Karpas-422 (cell line): ENCODE data around the gene MYBL2. TPM values are rescaled to one million over a fixed set of nuclear protein-coding genes. Genes with fewer than 3 reads are reported as not detected.

ENCODE experiments used
- DNase-seq: peaks from one replicate; pipeline ENCODE4 v3.0.0-alpha.2; 2015
- H2AFZ ChIP-seq: fragments of 200-600 bp; sonication (generic); 2 replicates; pipeline ENCODE4 v1.6.1; 2014; ENCODE audit warnings: antibody characterized with exemption, low read length, mixed read lengths
- H3K27ac ChIP-seq: fragments of 200-600 bp; sonication (generic); 2 replicates; pipeline ENCODE4 v1.5.1; 2014; ENCODE audit warnings: mild to moderate bottlenecking, low read length, moderate library complexity
- H3K27me3 ChIP-seq: fragments of 200-600 bp; sonication (generic); 2 replicates; pipeline ENCODE4 v1.6.1; 2014; ENCODE audit warnings: low read length, mixed read lengths
- H3K36me3 ChIP-seq: fragments of 200-600 bp; sonication (generic); 2 replicates; pipeline ENCODE4 v1.6.1; 2014; ENCODE audit warnings: low read length, mixed read lengths; ENCODE audit not compliant: insufficient read depth
- H3K4me1 ChIP-seq: fragments of 200-600 bp; sonication (generic); 2 replicates; pipeline ENCODE4 v1.6.1; 2014; ENCODE audit warnings: mild to moderate bottlenecking, low read length, mixed read lengths
- H3K4me2 ChIP-seq: fragments of 200-600 bp; sonication (generic); 2 replicates; pipeline ENCODE4 v1.6.1; 2014; ENCODE audit warnings: low read length, low read depth, mild to moderate bottlenecking; ENCODE audit not compliant: poor library complexity, severe bottlenecking
- H3K4me3 ChIP-seq: fragments of 200-600 bp; sonication (generic); 2 replicates; pipeline ENCODE4 v1.5.1; 2014; ENCODE audit warnings: mild to moderate bottlenecking, antibody characterized with exemption, low read length, mixed read lengths
- H3K79me2 ChIP-seq: fragments of 200-600 bp; sonication (generic); 2 replicates; pipeline ENCODE4 v1.6.1; 2014; ENCODE audit warnings: mild to moderate bottlenecking, low read length, mixed read lengths
- H3K9ac ChIP-seq: fragments of 200-600 bp; sonication (generic); 2 replicates; pipeline ENCODE4 v1.6.0; 2014; ENCODE audit warnings: low read length
- H3K9me2 ChIP-seq: fragments of 200-600 bp; sonication (generic), shearing (Covaris generic); replicated peaks from 2 replicates; pipeline ENCODE4 v1.6.0; 2014; ENCODE audit warnings: mild to moderate bottlenecking, low read length, moderate library complexity; ENCODE audit not compliant: insufficient read depth
- H3K9me3 ChIP-seq: fragments of 300-700, 200-600 bp; sonication (generic); 2 replicates; pipeline ENCODE4 v1.6.1; 2014; ENCODE audit warnings: low read length, mixed read lengths
- H4K20me1 ChIP-seq: fragments of 200-600 bp; sonication (generic); 2 replicates; pipeline ENCODE4 v1.6.1; 2014; ENCODE audit warnings: mild to moderate bottlenecking, antibody characterized with exemption, low read length, low read depth; ENCODE audit not compliant: insufficient read depth
- total RNA-seq: library from RNA; depleted of rRNA; stranded (reverse); fragments of >200 nt; shearing (Covaris generic); gene quantifications from 2 replicates; pipeline ENCODE4 v1.2.3, GENCODE V29; 2014; ENCODE audit warnings: low replicate concordance

MYBL2 gene
- total RNA-seq, 1 experiment from 2014 or later = 18.2 TPM

DNA sequence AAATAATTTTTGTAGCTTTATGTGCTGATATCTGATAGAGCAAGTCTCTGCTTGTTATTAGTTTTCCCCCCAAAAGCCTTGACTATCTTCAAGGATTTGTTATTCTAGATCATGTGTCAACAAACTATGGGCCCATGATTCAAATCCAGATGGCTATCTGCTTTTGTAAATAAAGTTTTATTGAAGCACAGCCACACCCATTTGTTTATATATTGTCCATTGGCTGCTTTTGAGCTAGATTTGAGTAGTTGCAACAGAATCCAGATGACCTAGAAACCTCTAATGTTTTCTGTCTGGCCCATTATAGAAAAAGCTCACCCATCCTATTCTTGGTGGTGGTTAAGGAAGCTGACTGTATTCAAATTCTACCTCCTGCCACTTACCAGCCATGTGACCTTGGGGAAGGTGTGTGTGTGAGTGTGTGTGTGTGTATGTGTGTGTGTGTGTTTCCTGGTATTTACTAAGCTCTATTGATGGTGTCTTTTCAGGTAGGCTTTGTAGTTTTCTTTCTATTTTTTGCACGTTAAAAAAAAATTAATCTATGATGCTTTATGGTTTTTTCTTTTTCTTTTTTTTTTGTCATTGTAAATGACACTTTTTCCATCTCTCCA lies 61.2 kb downstream of the MYBL2 start:
- Histone ChIP-seq H3K4me2 (no peak overlapping the region), H3K27me3 (no peaks in the 10 kb centered on the region), H4K20me1 (no peaks in the 10 kb centered on the region), H3K4me3 (no peak overlapping the region), H3K36me3 (no peaks in the 10 kb centered on the region), H3K4me1 (peaks cover 10% of the 10 kb centered on the region), H3K9ac (no peak overlapping the region), H3K9me3 (no peaks in the 10 kb centered on the region), H3K27ac (no peak overlapping the region), H3K79me2 (no peaks in the 10 kb centered on the region), H2AFZ (no peak overlapping the region), H3K9me2 (no peaks in the 10 kb centered on the region)
- DNase-seq = peak; percentile 61

DNA sequence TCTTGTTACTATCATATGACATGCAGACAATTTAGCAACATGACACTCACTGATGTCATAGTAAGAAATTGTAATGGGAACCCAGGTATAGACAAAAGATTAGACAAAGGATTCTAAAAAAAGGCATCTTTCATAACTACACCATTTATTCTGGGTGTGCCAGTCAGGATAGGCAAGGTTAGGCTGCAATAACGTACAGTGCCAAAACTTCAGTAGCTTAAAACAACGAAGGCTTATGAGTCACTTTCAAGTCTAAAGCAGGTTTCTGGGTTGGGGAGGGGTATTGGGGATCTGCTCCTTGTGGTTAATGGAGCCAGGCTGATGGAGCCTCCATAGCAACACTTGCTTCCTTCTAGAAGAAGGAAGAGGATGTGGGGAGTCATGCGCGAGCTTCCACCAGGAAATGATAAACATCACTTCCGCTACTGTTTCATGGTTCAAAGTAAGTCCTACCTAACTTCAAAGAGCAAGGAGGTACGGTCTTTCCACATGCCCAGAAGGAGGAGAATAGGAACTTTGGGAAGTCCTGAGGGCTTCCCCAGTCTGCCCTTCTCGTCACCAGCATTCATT lies 61.9 kb downstream of the MYBL2 start:
- Histone ChIP-seq H3K9me3 (no peaks in the 10 kb centered on the region), H3K9me2 (no peaks in the 10 kb centered on the region), H3K4me3 (no peak overlapping the region), H3K27me3 (no peaks in the 10 kb centered on the region), H3K9ac (no peak overlapping the region), H3K27ac (no peak overlapping the region), H3K79me2 (no peaks in the 10 kb centered on the region), H2AFZ (no peak overlapping the region), H3K36me3 (no peaks in the 10 kb centered on the region), H3K4me1 (peaks cover 10% of the 10 kb centered on the region), H4K20me1 (no peaks in the 10 kb centered on the region), H3K4me2 (no peak overlapping the region)
- no peak for DNase-seq

DNA sequence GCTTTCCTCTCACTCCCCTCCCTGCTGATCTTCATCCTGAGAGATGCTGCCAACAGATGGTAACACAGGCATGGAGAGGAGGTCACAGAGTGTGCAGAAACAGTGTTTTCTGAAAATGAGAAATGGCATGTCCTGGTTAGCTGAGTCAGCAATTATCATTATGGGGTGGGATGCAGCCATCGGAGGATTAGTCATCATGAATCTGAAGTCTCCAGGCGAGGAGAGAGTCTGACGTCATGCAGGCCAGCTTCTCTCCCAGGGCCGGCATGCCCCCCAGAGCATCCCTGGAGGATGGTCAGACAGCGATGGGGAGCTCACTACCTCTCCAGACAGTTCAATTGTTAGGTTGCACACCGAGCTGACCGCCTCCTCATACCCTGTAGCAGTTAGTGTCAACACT lies 64.6 kb downstream of the MYBL2 start:
- no peak for DNase-seq
- no peaks in the 10 kb centered on the region for H3K79me2 ChIP-seq
- no peaks in the 10 kb centered on the region for H3K27me3 ChIP-seq
- no peak overlapping the region for H3K9ac ChIP-seq
- H3K27ac ChIP-seq = no peak overlapping the region
- H3K9me3 ChIP-seq = no peaks in the 10 kb centered on the region
- H2AFZ ChIP-seq = no peak overlapping the region
- H3K9me2 ChIP-seq = no peaks in the 10 kb centered on the region
- no peak overlapping the region for H3K4me3 ChIP-seq
- H3K36me3 ChIP-seq = no peaks in the 10 kb centered on the region
- H3K4me1 ChIP-seq = peaks cover 10% of the 10 kb centered on the region
- H4K20me1 ChIP-seq = no peaks in the 10 kb centered on the region
- H3K4me2 ChIP-seq = no peak overlapping the region

DNA sequence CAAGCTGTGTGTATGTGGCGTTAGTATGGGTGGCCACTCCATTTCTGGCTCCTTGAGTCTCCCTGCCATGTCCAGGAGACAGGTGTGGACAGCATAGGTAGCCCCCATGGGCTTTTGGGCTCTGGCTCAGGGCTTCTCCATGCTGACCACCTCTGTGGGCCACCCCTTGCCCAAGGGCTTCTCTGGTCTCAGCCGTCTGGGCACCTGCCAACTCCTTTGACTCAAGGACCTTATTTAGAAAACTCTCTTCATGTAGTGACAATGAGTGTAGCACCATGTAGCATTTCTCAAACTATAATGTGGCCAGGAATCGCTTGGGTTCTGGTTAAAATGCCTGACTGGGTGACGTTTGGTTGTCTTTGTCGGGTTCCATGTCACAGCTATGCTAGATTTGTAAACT lies 65.0 kb downstream of the MYBL2 start:
- no peak for DNase-seq
- Histone ChIP-seq H4K20me1 (no peaks in the 10 kb centered on the region), H3K27me3 (no peaks in the 10 kb centered on the region), H3K9ac (no peak overlapping the region), H3K79me2 (no peaks in the 10 kb centered on the region), H3K4me3 (no peak overlapping the region), H2AFZ (no peak overlapping the region), H3K4me2 (no peak overlapping the region), H3K9me3 (no peaks in the 10 kb centered on the region), H3K9me2 (no peaks in the 10 kb centered on the region), H3K36me3 (no peaks in the 10 kb centered on the region), H3K27ac (no peak overlapping the region), H3K4me1 (peaks cover 15% of the 10 kb centered on the region)

DNA sequence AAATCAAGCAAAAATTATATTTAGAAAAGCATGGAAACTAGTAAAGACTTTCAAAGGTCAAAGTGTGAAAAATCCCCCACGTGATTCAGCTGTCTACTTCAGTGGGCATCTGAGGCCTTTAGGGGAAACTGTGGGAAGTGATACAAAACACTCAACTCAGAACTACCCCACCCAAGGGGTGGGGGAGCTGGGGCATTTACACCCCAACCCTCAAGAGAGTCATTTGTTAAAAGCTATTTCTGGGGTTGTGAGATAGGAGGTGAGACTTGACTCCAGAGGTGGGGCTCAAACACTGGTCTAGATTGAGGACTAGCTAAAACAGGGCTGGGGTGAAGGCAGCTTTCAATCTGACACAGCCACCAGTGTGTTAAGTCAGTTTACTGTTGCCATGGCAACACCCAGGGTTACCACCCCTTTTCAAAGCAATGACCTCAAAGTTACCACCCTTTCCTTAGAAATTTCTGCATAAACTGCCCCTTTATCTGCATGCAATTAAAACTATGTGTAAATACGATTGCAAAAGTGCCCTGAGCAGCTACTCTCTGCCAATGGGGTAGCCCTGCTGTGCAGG lies 69.8 kb downstream of the MYBL2 start:
- no peak overlapping the region for H3K9ac ChIP-seq
- no peaks in the 10 kb centered on the region for H3K9me2 ChIP-seq
- peaks cover 6% of the 10 kb centered on the region for H3K4me1 ChIP-seq
- H3K36me3 ChIP-seq = no peaks in the 10 kb centered on the region
- no peak overlapping the region for H3K4me3 ChIP-seq
- no peaks in the 10 kb centered on the region for H3K9me3 ChIP-seq
- no peaks in the 10 kb centered on the region for H3K79me2 ChIP-seq
- no peaks in the 10 kb centered on the region for H3K27me3 ChIP-seq
- H4K20me1 ChIP-seq = no peaks in the 10 kb centered on the region
- H3K27ac ChIP-seq = no peak overlapping the region
- DNase-seq = peak; percentile 63
- no peak overlapping the region for H3K4me2 ChIP-seq
- H2AFZ ChIP-seq = no peak overlapping the region

DNA sequence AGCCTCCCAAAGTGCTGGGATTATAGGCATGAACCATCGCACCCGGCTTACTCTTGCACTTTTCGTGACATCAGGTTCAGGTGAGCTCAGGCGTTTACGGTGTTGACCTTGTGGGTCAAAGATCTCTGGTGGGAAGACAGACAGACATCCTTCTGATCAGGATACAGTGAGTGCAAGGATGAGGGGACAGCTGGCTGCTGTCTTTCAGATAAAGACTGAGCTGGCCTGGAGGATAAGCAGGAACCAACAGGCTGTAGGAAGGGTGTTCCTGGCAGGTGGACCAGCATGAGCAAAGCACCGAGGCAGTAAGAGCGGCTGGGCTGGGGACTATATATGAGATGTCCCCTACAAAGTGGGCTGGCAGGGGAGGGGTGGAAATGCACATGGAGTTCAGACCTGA lies 71.0 kb downstream of the MYBL2 start:
- DNase-seq = no peak
- peaks cover 6% of the 10 kb centered on the region for H3K4me1 ChIP-seq
- H3K27ac ChIP-seq = no peak overlapping the region

DNA sequence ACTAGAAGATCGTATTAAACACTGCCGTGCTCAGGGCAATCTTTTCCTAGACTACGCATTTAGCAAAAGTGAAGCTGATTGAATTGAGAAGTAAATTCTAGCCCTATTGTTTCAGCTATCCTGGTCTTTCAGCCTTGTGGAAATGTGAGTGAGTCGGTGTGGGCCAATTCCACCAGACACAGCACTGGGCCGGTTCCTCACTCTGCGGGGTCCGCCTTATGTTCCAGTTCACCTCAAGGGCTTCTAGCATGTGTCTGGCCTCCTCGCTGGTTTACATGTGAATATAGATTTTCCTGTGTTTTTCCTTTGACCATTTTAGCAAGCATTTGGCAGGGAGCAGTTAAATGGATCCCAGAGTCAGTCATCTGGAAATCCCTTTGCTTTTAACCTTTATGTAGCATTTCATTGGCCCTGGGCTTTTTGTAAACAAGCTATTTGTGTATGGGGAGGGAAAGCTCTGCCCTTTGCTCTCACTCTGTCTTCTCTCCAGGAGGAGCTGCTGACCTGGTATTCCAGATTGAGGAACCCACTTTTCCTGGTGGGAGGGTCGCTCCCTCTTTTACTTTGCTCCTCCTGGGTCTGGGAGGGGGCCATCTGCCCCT lies 72.3 kb downstream of the MYBL2 start:
- H3K27me3 ChIP-seq = no peaks in the 10 kb centered on the region

More for the DNA sequence above, 71.0 kb downstream of the MYBL2 start:
- no peaks in the 10 kb centered on the region for H3K9me3 ChIP-seq
- no peak overlapping the region for H3K4me3 ChIP-seq
- H2AFZ ChIP-seq = no peak overlapping the region
- H3K9me2 ChIP-seq = no peaks in the 10 kb centered on the region
- H3K27me3 ChIP-seq = no peaks in the 10 kb centered on the region
- no peaks in the 10 kb centered on the region for H4K20me1 ChIP-seq
- no peaks in the 10 kb centered on the region for H3K36me3 ChIP-seq
- H3K4me2 ChIP-seq = no peak overlapping the region
- no peak overlapping the region for H3K9ac ChIP-seq
- no peaks in the 10 kb centered on the region for H3K79me2 ChIP-seq

DNA sequence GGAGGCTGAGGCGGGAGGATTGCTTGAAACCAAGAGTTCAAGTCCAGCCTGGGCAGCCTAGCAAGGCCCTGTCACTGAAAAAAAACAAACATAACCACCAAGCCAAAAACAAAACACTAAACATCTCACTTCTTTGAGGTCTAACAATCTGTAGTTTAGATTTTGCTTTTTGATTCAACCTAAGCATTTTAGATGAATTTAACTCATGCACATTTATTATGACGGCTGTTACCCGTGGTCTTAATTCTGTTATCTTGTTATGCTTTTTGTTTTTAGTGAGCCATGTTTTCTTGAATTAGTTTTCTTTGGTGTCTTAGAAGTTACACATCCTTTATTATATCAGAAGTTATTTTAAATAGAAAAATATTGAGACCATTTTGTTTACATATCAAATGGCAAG lies 73.7 kb downstream of the MYBL2 start:
- no peak for DNase-seq
- no peak overlapping the region for H3K4me3 ChIP-seq
- no peak overlapping the region for H2AFZ ChIP-seq
- no peaks in the 10 kb centered on the region for H3K27me3 ChIP-seq
- no peaks in the 10 kb centered on the region for H3K9me3 ChIP-seq
- no peak overlapping the region for H3K27ac ChIP-seq
- H3K9ac ChIP-seq = no peak overlapping the region
- H4K20me1 ChIP-seq = no peaks in the 10 kb centered on the region
- H3K4me1 ChIP-seq = peaks cover 13% of the 10 kb centered on the region
- H3K9me2 ChIP-seq = no peaks in the 10 kb centered on the region
- no peaks in the 10 kb centered on the region for H3K36me3 ChIP-seq
- H3K4me2 ChIP-seq = no peak overlapping the region
- no peaks in the 10 kb centered on the region for H3K79me2 ChIP-seq

More for the DNA sequence above, 72.3 kb downstream of the MYBL2 start:
- H3K9me3 ChIP-seq = no peaks in the 10 kb centered on the region
- H4K20me1 ChIP-seq = no peaks in the 10 kb centered on the region
- peaks cover 6% of the 10 kb centered on the region for H3K4me1 ChIP-seq
- H2AFZ ChIP-seq = no peak overlapping the region
- H3K27ac ChIP-seq = no peak overlapping the region
- H3K9me2 ChIP-seq = no peaks in the 10 kb centered on the region
- no peaks in the 10 kb centered on the region for H3K36me3 ChIP-seq
- H3K9ac ChIP-seq = no peak overlapping the region
- H3K79me2 ChIP-seq = no peaks in the 10 kb centered on the region
- no peak for DNase-seq
- H3K4me3 ChIP-seq = no peak overlapping the region
- H3K4me2 ChIP-seq = no peak overlapping the region
